Kidney (tissue), 14 donors: ENCODE measurements around the gene PSME3. TPM values are rescaled to one million over a fixed set of nuclear protein-coding genes. Genes with fewer than 3 reads are reported as not detected.
"Not testable (repeated sequence)": the region's sequence is repeated elsewhere in the genome, so short reads cannot be mapped to it uniquely, and the experiment has no call there.

Experiments
- DNase-seq, 5 donors: peaks; one replicate each; pipeline ENCODE4 v3.0.0-alpha.2; 2013 to 2020
- FAIRE-seq: peaks from 2 replicates; lab custom pipeline; 2012; peaks lifted over from hg19 to GRCh38; lab: Jason Lieb, UNC
- H3K27ac ChIP-seq, 2 donors: one replicate each; pipeline ENCODE4 v1.7.0; 2013; ENCODE audit warnings: low read depth in 2 of 2, low read length in 2 of 2, inconsistent platforms in 1 of 2
- H3K27me3 ChIP-seq: one replicate; pipeline ENCODE4 v1.7.1; 2013; ENCODE audit warnings: low read length, inconsistent platforms; ENCODE audit not compliant: control insufficient read depth, insufficient read depth
- H3K36me3 ChIP-seq, 3 donors: one replicate each; pipeline versions ENCODE4 v1.7.0 to v1.7.1; 2013; ENCODE audit warnings: low read length in 3 of 3, control low read depth in 1 of 3, inconsistent platforms in 1 of 3; ENCODE audit not compliant: insufficient read depth in 3 of 3, control insufficient read depth in 2 of 3
- H3K4me1 ChIP-seq, 3 donors: one replicate each; pipeline versions ENCODE4 v1.7.0 to v1.7.1; 2013; ENCODE audit warnings: low read length in 3 of 3, inconsistent platforms in 1 of 3, low read depth in 1 of 3; ENCODE audit not compliant: control insufficient read depth in 2 of 3, insufficient read depth in 2 of 3
- H3K4me3 ChIP-seq, 3 donors: one replicate each; pipeline versions ENCODE4 v1.7.0 to v1.8.1; 2013; ENCODE audit warnings: low read length in 3 of 3, control low read depth in 1 of 3, inconsistent platforms in 1 of 3
- H3K9ac ChIP-seq, 3 donors: one replicate each; pipeline versions ENCODE4 v1.7.0 to v1.7.1; 2013; ENCODE audit warnings: low read length in 3 of 3, control low read depth in 1 of 3, inconsistent platforms in 1 of 3
- H3K9me3 ChIP-seq, 3 donors: one replicate each; pipeline versions ENCODE4 v1.7.0 to v1.7.1; 2013; ENCODE audit warnings: low read length in 3 of 3, control low read depth in 1 of 3, inconsistent platforms in 1 of 3; ENCODE audit not compliant: control insufficient read depth in 2 of 3, insufficient read depth in 1 of 3
- intact Hi-C: fragments of 100-400 bp; cut with DNase I; formaldehyde crosslinking; loops from one replicate; pipeline ENCODE4 v1.11.1; 2022
- polyA plus RNA-seq: library from polyadenylated mRNA; stranded (reverse); fragments of 350-450 nt; fragmentation: Illumina TruSeq; extraction: RNeasy Lipid Tissue Mini Kit (QIAGEN cat#74804); gene quantifications from one replicate; pipeline ENCODE4 v1.2.3, GENCODE V29; 2014; ENCODE audit warnings: low read depth, low replicate concordance; ENCODE audit not compliant: insufficient read depth
- total RNA-seq: library from RNA; stranded (reverse); fragmentation: NEBNext Ultra II Directional; extraction: Animal tissue kit (Norgen Biotek cat#: 25700); gene quantifications from one replicate; pipeline ENCODE4 v1.2.1, GENCODE V29; 2021
- TF ChIP-seq, protein P1 (sequence below): IDR thresholded peaks from 3 replicates; pipeline ENCODE4 v1.5.1; 2012; ENCODE audit warnings: mild to moderate bottlenecking, moderate library complexity, borderline replicate concordance; ENCODE audit not compliant: insufficient read depth; ENCODE audit errors: extremely low read depth
- donor health status: control.
- donor health status: control.
- donor health status: control.
- donor health status: control.
- donor health status: control.
- donor health status: DM: yes; HTN: yes; CAD: no.
- donor health status: Normal renal cell carcinoma (clear cell type).

Gene PSME3
- total and polyA plus RNA-seq, 2 donors from 2014 or later: 60.3 to 115 TPM

- H3K4me1 ChIP-seq: peaks cover 0 to 24% (median 15%) of the 10 kb centered on the region in 3 donors
- intact Hi-C loops: no loop called here
- no peaks in the 10 kb centered on the region for H3K36me3 ChIP-seq
- no peaks in the 10 kb centered on the region for H3K9me3 ChIP-seq
- no peak overlapping the region for H3K9ac ChIP-seq
- TF ChIP-seq, protein P1, sequence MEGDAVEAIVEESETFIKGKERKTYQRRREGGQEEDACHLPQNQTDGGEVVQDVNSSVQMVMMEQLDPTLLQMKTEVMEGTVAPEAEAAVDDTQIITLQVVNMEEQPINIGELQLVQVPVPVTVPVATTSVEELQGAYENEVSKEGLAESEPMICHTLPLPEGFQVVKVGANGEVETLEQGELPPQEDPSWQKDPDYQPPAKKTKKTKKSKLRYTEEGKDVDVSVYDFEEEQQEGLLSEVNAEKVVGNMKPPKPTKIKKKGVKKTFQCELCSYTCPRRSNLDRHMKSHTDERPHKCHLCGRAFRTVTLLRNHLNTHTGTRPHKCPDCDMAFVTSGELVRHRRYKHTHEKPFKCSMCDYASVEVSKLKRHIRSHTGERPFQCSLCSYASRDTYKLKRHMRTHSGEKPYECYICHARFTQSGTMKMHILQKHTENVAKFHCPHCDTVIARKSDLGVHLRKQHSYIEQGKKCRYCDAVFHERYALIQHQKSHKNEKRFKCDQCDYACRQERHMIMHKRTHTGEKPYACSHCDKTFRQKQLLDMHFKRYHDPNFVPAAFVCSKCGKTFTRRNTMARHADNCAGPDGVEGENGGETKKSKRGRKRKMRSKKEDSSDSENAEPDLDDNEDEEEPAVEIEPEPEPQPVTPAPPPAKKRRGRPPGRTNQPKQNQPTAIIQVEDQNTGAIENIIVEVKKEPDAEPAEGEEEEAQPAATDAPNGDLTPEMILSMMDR: no peak
- H3K27me3 ChIP-seq: no peaks in the 10 kb centered on the region
- DNase-seq (peak in 1 of 5 donors; percentile 39), FAIRE-seq (no peak)
- no peak overlapping the region for H3K4me3 ChIP-seq
- no peak overlapping the region for H3K27ac ChIP-seq
Measured at GRCh38 chr17:42880776-42881310, 47.6 kb downstream of the PSME3 start.

GRCh38 chr17:42881706-42882105 lies 48.5 kb downstream of the PSME3 start:
- H3K27me3 ChIP-seq, H3K9ac ChIP-seq, H3K4me3 ChIP-seq, intact Hi-C loops, H3K27ac ChIP-seq, FAIRE-seq, H3K36me3 ChIP-seq, H3K9me3 ChIP-seq: not testable (repeated sequence)
- peaks cover 0 to 30% (median 23%) of the 10 kb centered on the region in 3 donors for H3K4me1 ChIP-seq
- peak in 1 of 5 donors; percentile 7 for DNase-seq

DNA sequence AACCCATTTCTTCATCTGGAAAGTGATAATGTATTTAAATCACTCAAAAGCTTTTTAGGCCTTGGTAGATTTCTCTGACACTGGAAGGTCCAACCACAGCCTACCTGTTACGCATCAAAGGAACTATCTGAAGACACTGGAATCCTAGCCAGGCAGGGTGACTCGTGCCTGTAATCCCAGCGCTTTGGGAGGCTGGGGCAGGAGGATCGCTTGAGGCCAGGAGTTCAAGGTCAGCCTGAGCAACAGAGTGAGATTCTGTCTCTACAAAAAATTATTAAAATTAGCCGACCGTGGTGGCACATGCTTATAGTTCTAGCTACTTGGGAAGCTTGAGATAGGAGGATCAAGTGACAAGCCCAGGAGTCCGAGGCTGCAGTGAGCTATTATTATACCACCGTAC lies 49.0 kb downstream of the PSME3 start:
- peak in 1 of 5 donors; percentile 15 for DNase-seq
- Histone ChIP-seq H3K9me3 (no peaks in the 10 kb centered on the region), H3K4me1 (peaks cover 0 to 31% (median 27%) of the 10 kb centered on the region in 3 donors), H3K36me3 (no peaks in the 10 kb centered on the region), H3K27me3 (no peaks in the 10 kb centered on the region), H3K27ac (no peak overlapping the region), H3K4me3 (no peak overlapping the region), H3K9ac (no peak overlapping the region)
- TF ChIP-seq, protein P1: no peak
- no peak for FAIRE-seq
- intact Hi-C loops: no loop called here

DNA sequence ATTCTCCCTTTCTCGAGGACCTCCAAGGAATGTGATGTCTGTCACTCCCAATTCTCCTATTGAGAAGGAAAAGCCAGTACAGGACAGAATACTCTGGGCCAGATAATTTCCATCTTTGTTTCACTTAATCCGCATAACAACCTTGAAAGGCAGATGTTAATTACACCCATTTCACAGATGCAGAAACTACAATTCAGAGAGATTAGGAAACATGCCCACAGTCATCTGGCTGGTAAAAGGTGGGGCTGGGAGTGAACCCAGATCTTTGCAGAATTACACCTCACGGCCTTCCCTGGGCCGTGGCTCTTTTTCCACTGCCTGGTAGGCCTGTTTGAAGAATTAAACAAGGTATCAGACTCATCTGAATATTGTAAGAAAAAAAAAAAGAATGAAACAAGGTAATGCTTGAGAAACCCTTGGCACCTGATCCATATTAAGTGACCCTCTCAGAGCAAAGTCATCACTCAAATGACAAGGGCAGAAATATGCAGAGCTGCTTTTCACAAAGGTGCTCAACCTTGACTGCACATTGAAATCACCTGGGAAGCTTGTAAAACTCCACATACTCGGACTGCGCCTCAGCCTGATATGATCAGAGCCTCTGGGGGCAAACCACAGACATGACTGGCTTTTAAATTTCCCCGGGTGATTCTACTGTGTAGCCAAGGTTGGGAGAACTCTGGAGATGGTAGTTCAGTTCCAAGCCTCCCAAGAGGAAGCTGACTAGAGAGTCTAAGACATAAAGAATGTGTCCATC lies 50.8 kb downstream of the PSME3 start:
- DNase-seq (peak in 3 of 5 donors; percentile 30 to 71 (median 51)), FAIRE-seq (no peak)
- TF ChIP-seq, protein P1: no peak
- H3K9me3 ChIP-seq: no peaks in the 10 kb centered on the region
- intact Hi-C loops: no loop called here
- H3K4me1 ChIP-seq: peaks cover 0 to 28% (median 27%) of the 10 kb centered on the region in 3 donors
- H3K36me3 ChIP-seq: no peaks in the 10 kb centered on the region
- peak overlapping the region in 1 of 3 donors; percentile 29 for H3K9ac ChIP-seq
- no peaks in the 10 kb centered on the region for H3K27me3 ChIP-seq
- H3K4me3 ChIP-seq: no peak overlapping the region
- H3K27ac ChIP-seq: peak overlapping the region; percentile 11 to 41

- H3K4me1 ChIP-seq: peaks cover 0 to 37% (median 32%) of the 10 kb centered on the region in 3 donors
- H3K27me3 ChIP-seq, H3K36me3 ChIP-seq, H3K9me3 ChIP-seq, intact Hi-C loops, H3K27ac ChIP-seq, H3K9ac ChIP-seq, FAIRE-seq, H3K4me3 ChIP-seq: not testable (repeated sequence)
- peak in 1 of 5 donors; percentile 4 for DNase-seq
Measured at GRCh38 chr17:42885806-42886205, 52.6 kb downstream of the PSME3 start.
